ENCODE measurements around the gene PARD6B.

The PARD6B gene

GRCh38 chr20:50723672-50724071 lies 7.7 kb upstream of the PARD6B start:
- H2AFZ ChIP-seq (ENCODE audit: low read depth, low read length) = no peak overlapping the region
- H3K4me3 ChIP-seq (ENCODE audit: low read length) = no peak overlapping the region
- H3K4me2 ChIP-seq (ENCODE audit: low read length) = no peak overlapping the region
- no peaks in the 10 kb centered on the region for H3K79me2 ChIP-seq (ENCODE audit: low read length)
- no peaks in the 10 kb centered on the region for H3K27me3 ChIP-seq (ENCODE audit: low read depth, low read length)
- H3K36me3 ChIP-seq (replicated peaks; ENCODE audit: low read depth, low read length) = no peaks in the 10 kb centered on the region
- no peaks in the 10 kb centered on the region for H4K20me1 ChIP-seq (ENCODE audit: insufficient read depth, low read length)
- H3K27ac ChIP-seq (ENCODE audit: low read length) = no peak overlapping the region
- H3K4me1 ChIP-seq (ENCODE audit: low read length) = peaks cover 28% of the 10 kb centered on the region
- H3K9ac ChIP-seq (ENCODE audit: low read length) = no peak overlapping the region
- no peak for TF ChIP-seq CTCF (IDR thresholded peaks at IDR 0.05; ENCODE audit: low read depth, low read length)
- TF ChIP-seq EZH2phosphoT487 (IDR thresholded peaks at IDR 0.05; ENCODE audit: low read depth) = no peak
- no peaks in the 10 kb centered on the region for H3K9me3 ChIP-seq (ENCODE audit: insufficient read depth, low read length)

- Histone ChIP-seq H3K27ac (ENCODE audit: low read length) (no peak overlapping the region), H2AFZ (ENCODE audit: low read depth, low read length) (no peak overlapping the region), H3K4me3 (ENCODE audit: low read length) (no peak overlapping the region), H3K4me1 (ENCODE audit: low read length) (peaks cover 34% of the 10 kb centered on the region), H3K36me3 (replicated peaks; ENCODE audit: low read depth, low read length) (no peaks in the 10 kb centered on the region), H3K79me2 (ENCODE audit: low read length) (no peaks in the 10 kb centered on the region), H3K27me3 (ENCODE audit: low read depth, low read length) (no peaks in the 10 kb centered on the region), H4K20me1 (ENCODE audit: insufficient read depth, low read length) (no peaks in the 10 kb centered on the region), H3K9ac (ENCODE audit: low read length) (no peak overlapping the region), H3K9me3 (ENCODE audit: insufficient read depth, low read length) (no peaks in the 10 kb centered on the region), H3K4me2 (ENCODE audit: low read length) (no peak overlapping the region)
- TF ChIP-seq CTCF (IDR thresholded peaks at IDR 0.05; ENCODE audit: low read depth, low read length) (no peak), EZH2phosphoT487 (IDR thresholded peaks at IDR 0.05; ENCODE audit: low read depth) (no peak)
Observed at GRCh38 chr20:50724112-50724725, 7.2 kb upstream of the PARD6B start.

- Histone ChIP-seq H2AFZ (ENCODE audit: low read depth, low read length) (no peak overlapping the region; the same call in 1 of the 2 replicates), H3K27me3 (ENCODE audit: low read depth, low read length) (no peaks in the 10 kb centered on the region), H4K20me1 (ENCODE audit: insufficient read depth, low read length) (no peaks in the 10 kb centered on the region), H3K9me3 (ENCODE audit: insufficient read depth, low read length) (no peaks in the 10 kb centered on the region), H3K36me3 (replicated peaks; ENCODE audit: low read depth, low read length) (no peaks in the 10 kb centered on the region), H3K4me1 (ENCODE audit: low read length) (peaks cover 43% of the 10 kb centered on the region), H3K4me2 (ENCODE audit: low read length) (no peak overlapping the region), H3K4me3 (ENCODE audit: low read length) (no peak overlapping the region), H3K27ac (ENCODE audit: low read length) (no peak overlapping the region), H3K79me2 (ENCODE audit: low read length) (no peaks in the 10 kb centered on the region), H3K9ac (ENCODE audit: low read length) (no peak overlapping the region)
- TF ChIP-seq EZH2phosphoT487 (IDR thresholded peaks at IDR 0.05; ENCODE audit: low read depth) = no peak
- no peak for TF ChIP-seq CTCF (IDR thresholded peaks at IDR 0.05; ENCODE audit: low read depth, low read length)
Observed at GRCh38 chr20:50724851-50725723, 6.3 kb upstream of the PARD6B start.

GRCh38 chr20:50725724-50726005 lies 5.7 kb upstream of the PARD6B start:
- Histone ChIP-seq H3K9ac (ENCODE audit: low read length) (no peak overlapping the region), H3K27me3 (ENCODE audit: low read depth, low read length) (no peaks in the 10 kb centered on the region; the same call in 1 of the 2 replicates), H3K4me1 (ENCODE audit: low read length) (peaks cover 47% of the 10 kb centered on the region), H3K4me2 (ENCODE audit: low read length) (no peak overlapping the region), H4K20me1 (ENCODE audit: insufficient read depth, low read length) (no peaks in the 10 kb centered on the region), H3K4me3 (ENCODE audit: low read length) (no peak overlapping the region), H3K36me3 (replicated peaks; ENCODE audit: low read depth, low read length) (no peaks in the 10 kb centered on the region), H3K79me2 (ENCODE audit: low read length) (no peaks in the 10 kb centered on the region), H3K27ac (ENCODE audit: low read length) (no peak overlapping the region), H2AFZ (ENCODE audit: low read depth, low read length) (no peak overlapping the region), H3K9me3 (ENCODE audit: insufficient read depth, low read length) (no peaks in the 10 kb centered on the region)
- no peak for TF ChIP-seq EZH2phosphoT487 (IDR thresholded peaks at IDR 0.05; ENCODE audit: low read depth)

All from OCI-LY3 (cell line).